ENCODE data around the gene DDX43.
A peak's percentile ranks its signal among the peaks of the same experiment; 100 is the strongest.
"Not testable (repeated sequence)": the region's sequence is repeated elsewhere in the genome, so short reads cannot be mapped to it uniquely, and the experiment has no call there.

The DDX43 gene

DNA sequence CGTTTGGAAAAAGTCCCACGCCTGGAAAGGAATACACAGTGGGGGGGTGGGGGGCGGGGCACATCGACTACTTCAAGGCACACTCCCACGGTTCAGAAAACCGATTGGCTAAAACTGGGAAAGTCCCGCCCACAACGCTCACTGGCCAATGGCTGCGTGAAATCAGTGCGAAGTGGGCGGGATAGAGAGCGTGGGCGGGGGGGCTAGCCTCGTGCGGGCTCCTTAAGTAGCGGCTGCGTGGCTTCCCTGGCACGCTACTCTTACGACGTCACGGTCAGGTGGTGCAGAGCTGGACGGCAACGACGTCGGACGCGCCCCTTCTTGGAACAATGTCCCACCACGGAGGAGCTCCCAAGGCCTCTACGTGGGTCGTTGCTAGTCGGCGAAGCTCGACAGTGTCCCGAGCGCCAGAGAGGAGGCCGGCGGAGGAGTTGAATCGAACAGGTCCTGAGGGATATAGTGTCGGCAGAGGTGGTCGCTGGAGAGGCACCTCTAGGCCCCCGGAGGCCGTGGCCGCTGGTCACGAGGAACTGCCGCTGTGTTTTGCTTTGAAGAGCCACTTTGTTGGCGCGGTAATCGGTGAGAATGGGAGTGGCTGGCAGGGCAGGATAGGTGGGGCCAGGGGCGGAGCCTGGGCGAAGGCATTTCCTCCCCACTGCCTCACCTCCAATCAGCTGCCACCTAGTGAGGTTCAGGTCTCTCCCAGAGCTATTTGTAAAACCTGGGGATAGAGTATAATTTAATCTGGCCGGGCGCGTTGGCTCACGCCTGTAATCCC is at the start of gene DDX43:
Gene DDX43 (plus strand): TSS at position 252 of the 778 bp plus-strand sequence. CDS start 78 bp downstream, at position 330.
- DNase-seq = peak; percentile 34

- DNase-seq = no peak
These were observed 46.0 kb upstream of the DDX43 start for GRCh38 chr6:73348550-73349204.

GRCh38 chr6:73349311-73349710 is 45.3 kb upstream of the DDX43 start:
- DNase-seq = no peak

DNA sequence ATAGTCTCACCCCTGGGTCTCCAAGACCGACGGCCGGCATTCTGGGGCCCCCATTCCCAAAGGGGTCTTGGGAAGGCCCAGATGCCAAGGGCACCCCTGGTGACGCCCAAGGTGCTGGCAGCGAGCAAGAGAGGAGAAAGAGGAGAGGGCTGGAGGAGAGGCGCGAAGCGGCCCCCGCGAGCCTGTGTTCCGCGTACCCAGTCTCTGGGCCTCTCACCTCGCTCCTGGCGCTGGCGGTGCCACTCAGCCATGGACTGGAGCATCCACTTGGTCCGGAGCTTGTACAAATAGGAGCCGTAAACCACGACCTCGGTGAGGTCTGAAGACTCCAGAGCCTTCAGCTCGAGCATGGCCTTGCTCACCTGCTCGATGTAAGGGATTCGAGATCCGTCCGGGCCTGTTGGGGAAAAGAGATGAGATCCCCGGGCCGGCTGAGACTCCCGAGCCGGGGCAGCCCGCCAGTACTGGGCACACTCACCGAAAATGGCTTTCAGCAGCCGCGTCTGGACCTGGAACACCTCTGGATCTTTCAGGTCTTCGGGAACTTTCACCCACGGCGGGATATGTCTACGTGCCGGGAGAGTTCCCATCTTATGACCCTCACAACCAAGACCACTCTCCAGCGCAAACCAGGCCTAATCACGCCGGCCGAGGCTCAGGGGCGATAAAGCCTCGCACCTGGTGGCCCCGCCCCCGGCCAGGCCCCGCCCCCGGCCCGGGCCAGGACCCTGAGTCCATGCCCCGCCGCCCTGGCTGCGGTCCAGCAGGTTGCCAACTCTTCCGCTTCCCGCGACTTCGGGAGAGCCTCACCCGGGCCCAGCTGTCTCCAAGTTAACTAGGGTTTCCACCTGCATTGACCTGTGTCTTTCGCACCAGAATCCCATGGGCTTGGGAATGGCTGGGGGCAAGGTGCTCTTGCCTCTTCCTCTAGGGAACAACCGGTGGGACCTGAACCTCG is 40.7 kb upstream of the DDX43 start, which contains the start of gene DPPA5:
Gene DPPA5 (minus strand): TSS at position 641 of the 958 bp plus-strand sequence. CDS start 51 bp downstream, at position 590.
- DNase-seq = no peak

- DNase-seq = no peak
These were observed 32.3 kb upstream of the DDX43 start, which contains the start of gene KHDC3L for GRCh38 chr6:73362358-73362757. Gene KHDC3L (plus strand): TSS chr6:73362658. CDS start chr6:73362730, 72 bp downstream.

DNA sequence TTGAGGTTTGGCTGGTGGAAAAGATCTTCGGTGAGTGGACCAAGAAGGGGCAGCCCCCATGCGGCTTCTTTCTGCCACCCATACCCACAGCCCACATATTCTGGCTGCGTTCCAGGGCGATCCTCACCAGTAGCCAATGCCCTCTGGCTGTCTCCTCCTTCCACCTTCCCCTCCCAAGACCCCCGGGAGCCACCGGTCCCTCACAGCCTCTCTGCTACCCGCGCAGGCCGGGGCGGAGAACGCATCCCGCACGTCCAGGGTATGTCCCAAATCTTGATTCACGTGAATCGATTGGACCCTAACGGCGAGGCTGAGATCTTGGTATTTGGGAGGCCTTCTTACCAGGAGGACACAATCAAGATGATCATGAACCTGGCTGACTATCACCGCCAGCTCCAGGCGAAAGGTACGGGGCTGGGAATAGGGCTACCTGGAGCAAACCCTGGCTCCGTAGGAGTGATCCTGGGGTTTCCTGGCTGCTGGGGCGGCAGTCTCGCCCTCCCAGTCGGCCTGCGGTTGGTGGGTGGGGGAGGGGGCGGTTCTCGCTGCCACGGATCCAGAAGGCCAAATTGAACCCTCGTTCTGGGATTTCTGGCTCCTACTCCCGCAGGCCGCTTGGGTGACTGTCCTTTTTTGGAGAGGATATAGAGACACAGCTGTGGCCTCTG is 31.6 kb upstream of the DDX43 start:
- DNase-seq = no peak

DNA sequence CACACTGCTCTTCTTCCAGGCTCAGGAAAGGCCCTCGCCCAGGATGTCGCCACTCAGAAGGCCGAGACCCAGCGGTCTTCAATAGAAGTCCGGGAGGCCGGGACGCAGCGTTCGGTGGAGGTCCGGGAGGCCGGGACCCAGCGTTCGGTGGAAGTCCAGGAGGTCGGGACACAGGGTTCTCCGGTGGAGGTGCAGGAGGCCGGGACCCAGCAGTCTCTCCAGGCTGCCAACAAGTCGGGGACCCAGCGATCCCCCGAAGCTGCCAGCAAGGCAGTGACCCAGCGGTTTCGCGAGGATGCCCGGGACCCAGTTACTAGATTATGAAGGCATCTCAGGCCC is 31.1 kb upstream of the DDX43 start:
- DNase-seq = no peak

- DNase-seq = no peak
These were observed 30.5 kb upstream of the DDX43 start for GRCh38 chr6:73364121-73364520.

- no peak for DNase-seq
These were observed 30.1 kb upstream of the DDX43 start for GRCh38 chr6:73364549-73364948.

- no peak for DNase-seq
These were observed 26.8 kb upstream of the DDX43 start for GRCh38 chr6:73367761-73368355.

GRCh38 chr6:73368675-73369074 is 26.0 kb upstream of the DDX43 start:
- no peak for DNase-seq

GRCh38 chr6:73369157-73369556 is 25.5 kb upstream of the DDX43 start:
- DNase-seq = no peak

DNA sequence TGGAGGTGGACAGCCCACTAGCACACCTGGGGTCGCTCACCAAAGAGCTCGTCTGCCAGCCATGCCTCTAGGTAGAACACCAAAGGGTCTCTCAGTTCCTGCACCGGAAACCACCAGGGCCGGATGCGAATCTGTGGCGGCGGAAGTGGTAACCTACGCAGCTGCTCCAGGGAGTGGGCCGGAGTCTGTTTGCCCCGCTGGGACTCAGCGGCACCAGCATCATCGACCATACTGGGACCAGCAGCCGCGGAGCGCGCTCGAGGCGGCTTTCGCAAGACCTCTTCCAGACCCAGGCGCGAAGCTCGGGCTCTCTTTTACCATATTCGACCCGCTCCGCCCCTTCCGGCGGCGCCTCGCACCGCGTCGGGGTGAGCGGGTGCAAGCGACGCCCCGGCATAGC is 25.1 kb upstream of the DDX43 start, which contains the start of gene OOEP:
Gene OOEP (minus strand): TSS at position 335 of the 400 bp plus-strand sequence. CDS start 105 bp downstream, at position 230.
- DNase-seq = no peak

- DNase-seq = no peak
These were observed 22.6 kb upstream of the DDX43 start for GRCh38 chr6:73371984-73372383.

- no peak for DNase-seq
These were observed 22.1 kb upstream of the DDX43 start for GRCh38 chr6:73372516-73372915.

GRCh38 chr6:73375216-73375615 is 19.4 kb upstream of the DDX43 start:
- DNase-seq = no peak

- no peak for DNase-seq
These were observed 17.4 kb upstream of the DDX43 start for GRCh38 chr6:73377225-73377624.

- not testable (repeated sequence) for DNase-seq
These were observed 13.1 kb upstream of the DDX43 start for GRCh38 chr6:73381531-73381930.

GRCh38 chr6:73382462-73383113 is 12.0 kb upstream of the DDX43 start:
- DNase-seq = no peak

- no peak for DNase-seq
These were observed 6.2 kb upstream of the DDX43 start for GRCh38 chr6:73388433-73388799.

DNA sequence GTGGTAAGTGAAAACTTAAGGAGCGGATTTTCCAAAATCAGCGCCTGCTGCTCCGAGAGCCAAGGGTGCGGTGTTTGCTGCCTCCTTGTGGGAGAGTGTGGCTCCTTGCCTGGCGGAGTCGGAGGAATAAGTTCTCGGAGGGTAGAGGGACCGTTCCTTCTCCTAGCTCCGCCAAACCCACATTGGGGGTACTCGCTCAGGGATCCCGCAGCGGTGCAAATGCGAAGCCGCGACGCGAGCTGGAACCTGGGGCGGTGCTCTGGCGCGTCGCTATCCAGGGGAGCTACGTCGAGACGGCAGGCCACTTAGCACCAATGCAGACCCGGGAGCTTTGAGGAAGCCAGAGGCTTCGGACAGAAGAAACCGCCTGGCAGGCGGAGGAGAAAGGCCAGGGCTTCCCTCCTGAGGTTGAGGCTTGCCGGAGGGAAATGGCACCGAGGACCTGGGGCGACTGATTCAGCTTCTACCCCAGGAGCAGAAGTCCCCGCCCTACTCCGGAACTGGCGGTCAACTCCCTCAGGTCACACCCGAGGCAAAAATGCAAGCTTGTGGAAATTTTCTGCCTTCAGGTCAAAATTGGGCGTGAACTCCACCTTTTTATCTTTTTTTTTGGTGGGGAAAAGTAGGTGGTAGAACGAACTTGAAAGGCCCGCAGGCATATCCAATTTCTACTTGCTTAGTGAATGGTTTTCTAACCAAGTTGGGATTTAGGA is 5.7 kb upstream of the DDX43 start:
- DNase-seq = peak; percentile 70

Data from left hindlimb (tissue), 1 donor.